ENCODE measurements around the gene NNAT.

The NNAT gene

DNA sequence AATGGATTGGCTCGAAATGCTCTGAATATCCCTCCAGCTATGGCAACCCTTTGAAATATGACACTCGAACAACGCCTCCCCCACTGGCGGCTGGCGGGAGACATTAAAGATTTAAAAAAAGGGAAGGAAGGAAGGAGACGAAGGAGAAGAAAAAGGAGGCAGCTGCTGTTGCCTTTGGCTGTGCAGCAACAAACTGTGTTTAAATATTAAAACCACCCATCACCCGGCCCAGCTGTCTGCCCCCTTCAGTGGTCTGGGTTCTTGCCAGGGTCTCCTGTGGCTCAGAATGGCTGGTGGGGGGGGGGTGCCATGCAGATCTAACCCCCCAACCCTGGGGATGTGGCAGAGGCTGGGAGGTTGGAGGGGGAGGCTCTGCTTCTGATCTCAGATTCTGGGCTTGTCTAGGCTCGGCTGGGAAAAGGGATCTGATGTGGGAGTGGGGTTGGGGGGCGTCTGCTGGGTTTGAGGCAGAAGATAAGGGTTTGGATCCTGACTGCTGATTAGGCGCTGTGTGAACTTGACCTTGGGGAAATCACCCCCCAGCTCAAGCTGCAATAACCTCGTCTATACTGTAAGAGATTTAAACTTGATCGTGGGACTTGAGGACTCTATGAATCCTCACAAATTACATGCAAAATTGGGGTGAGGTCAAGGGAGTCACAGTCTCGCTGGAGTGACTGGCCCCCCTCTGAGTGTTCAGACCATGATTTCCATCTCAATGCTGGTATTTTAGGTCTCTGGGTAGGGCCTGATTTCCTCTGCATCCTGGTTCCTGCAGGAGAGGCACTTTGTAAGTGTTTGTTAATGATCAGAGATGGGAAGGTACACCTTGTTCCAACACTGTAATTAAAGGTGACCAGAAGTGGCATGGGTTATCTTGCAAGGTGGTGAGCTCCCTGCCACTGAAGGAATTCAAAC, 46.9 kb downstream of the NNAT start:
- no peak for DNase-seq

DNA sequence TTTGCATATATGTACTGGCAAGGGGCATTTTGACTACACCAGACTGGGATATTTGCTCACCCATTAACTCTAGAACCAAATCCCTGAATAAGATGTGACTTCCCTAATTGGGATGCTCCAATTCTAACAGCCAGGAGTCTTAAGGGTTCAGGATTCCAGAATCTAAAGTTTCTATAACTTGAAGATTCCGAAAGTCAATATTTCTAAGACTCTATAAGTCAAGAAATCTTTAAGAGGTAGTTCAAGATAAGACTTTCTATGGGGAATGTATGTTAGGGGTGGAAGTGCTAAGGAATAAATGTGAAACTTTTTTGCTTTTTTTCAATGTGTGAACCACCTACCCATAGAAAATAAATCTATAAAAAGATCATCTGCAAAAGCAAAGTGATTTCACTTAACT, 49.4 kb downstream of the NNAT start:
- DNase-seq: no peak

DNA sequence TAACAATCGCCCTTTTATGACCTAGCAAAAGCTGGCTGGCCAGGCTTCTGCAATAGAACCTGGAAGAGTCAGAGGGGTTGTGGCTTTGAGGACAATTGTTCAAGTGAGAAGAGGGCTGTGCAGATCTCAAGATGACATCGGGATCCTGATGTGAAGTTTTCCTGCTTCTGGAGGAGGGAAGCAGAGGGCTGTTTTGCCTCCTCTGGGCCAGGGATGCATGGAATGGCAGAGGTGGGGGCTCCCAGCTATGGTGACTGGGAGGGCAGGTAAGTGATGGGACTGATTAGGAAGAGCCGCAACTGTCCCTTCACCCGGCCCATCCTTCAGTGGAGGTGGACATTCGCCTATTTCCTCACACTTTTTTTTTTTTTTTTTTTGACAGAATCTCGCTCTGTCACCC, 50.0 kb downstream of the NNAT start:
- no peak for DNase-seq

All from stimulated activated CD4-positive, alpha-beta T cell treated with anti-CD3 and anti-CD28 coated beads, Interleukin-2, amount 100 ng/mL, for 24 hours (primary cell).